Fibroblast of skin of right biceps (primary cell): ENCODE data around the gene PRKCQ.

Experiments used
- DNase-seq: peaks from one replicate; pipeline ENCODE4 v3.0.0-alpha.2; 2013

PRKCQ gene

GRCh38 chr10:6518791-6519429 lies 61.2 kb downstream of the PRKCQ start:
- DNase-seq = no peak

GRCh38 chr10:6516929-6517284 lies 63.2 kb downstream of the PRKCQ start:
- no peak for DNase-seq

DNA sequence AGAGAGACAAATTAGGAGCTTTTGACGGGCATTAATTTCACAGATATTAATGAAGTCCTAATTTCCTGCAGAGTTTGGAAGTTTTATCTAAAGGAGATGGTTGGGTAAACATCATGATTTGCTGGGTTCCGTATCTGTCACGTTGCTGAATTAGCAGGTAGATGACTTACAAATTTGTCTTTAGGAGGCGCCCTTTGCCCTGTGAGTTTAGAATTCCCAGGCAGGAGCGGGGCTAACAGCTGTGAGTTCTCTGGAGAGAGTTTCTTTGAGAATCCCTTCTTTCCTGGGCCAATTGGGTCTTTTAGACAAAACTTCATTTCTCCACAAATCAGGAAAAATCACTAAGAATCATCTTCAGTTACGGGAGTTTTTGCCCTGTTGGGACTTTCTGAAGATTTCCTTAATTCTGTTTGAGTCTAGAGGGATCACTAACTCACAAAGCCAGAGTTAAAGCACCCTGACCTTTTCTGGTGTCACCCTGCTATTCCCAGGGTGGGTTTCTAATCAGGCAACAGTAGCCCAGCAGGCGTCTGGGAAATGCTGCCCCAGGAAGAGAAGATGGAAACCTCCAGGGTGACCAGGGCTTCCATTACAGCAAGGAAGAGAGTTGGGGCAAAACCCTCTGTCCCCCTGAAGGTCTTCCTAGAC lies 63.7 kb downstream of the PRKCQ start:
- no peak for DNase-seq

DNA sequence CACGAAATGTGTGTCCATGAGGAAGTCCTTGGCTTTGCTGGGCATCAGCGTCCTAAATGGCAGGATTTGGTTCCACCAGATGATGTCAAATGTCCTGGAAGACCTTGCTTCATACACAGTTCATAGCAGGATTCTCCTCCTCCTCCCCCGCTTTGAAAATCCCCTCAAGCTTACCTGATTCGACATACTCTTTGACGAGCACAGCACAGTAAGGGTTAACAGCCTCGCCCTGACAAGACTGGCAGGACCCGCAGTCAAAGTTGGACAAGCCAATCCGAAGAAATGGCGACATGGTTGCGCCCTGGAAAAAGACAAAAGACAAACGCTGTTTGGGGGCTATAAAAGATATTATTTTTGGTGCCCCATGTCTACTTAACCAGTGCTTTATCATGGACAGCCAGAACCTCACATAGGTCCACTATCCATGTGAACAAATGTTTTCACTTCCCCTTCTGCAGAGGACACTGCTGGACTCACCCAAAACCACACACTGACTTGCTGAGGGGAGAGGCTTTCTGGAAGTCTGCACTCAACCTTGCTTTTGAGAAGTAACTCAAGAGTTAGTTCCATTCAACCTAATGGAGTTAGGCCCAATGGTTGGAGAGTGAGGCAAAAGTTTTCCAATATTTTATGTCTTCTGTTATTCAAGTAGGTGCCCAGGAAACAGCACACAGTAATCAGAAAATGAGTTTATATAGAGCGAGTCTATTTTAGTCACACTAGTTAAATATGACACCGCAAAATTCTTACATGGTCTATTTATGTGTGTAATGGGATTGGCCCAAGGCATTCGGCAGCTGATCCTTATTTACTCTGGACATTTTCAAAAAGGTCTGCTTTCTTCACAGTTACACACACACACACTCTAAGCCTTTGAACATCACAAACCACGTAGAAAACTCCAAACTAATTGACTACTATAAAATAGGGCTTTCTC lies 65.0 kb downstream of the PRKCQ start:
- DNase-seq = no peak

GRCh38 chr10:6514180-6514579 lies 65.9 kb downstream of the PRKCQ start:
- DNase-seq = no peak

DNA sequence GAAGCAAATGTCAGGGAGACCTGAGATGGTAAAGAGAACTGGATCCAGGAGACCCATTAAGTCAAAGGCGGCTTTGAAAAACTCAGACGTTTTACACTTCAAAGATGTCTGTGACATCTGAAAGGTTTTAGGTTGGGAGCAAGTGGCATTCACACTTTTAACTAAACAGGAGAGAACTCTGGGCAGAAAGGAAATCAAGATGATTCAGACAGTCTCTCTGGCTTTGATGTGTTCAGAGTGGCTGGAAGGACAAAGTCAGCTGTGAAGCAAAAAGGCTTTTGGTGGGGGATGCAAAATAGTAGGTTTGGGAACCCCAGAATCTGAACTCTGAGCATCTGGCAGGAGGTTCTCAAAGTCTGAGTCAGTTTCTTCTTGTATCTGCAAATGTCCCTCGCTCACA lies 66.6 kb downstream of the PRKCQ start:
- DNase-seq = no peak

DNA sequence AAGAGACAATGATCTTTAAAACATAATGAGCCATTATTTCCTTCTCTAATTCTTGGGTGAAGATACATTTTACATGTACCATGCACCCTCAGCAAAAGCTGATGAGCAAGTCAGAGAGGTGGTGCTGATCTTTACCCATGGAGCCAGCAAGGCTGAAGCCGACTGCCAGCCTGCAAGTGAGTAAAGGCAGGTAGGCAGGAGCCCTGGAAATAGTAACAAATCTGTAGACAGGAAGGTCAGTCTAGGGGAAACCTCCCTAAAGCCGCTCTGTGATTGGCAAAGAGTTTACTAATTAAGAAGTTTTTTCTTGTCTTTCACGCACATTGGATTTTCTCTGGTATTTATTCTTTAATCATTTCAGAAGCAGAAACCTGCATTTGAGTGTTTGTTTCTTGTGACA lies 67.9 kb downstream of the PRKCQ start:
- no peak for DNase-seq

- no peak for DNase-seq
Observed at GRCh38 chr10:6511347-6511746, 68.7 kb downstream of the PRKCQ start.

DNA sequence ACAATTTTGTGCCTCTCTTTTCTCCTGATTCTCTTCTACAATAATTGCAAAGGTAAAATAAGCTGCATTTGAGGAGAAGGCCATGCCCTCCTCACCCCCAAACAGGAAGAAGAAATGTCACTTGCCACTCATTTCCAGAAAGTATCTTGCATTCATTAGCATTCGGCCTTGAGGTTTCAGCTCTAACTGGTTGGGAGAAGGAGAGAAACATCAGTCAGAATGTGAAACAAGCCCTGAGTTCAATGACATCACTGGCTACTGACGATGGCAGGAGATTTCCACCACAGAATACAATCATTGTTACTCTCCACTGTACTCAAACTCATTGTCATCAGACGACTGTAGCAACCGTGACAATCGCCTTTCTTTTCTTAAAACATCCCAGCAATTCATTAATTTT lies 72.8 kb downstream of the PRKCQ start:
- DNase-seq = no peak

GRCh38 chr10:6505300-6505699 lies 74.8 kb downstream of the PRKCQ start:
- DNase-seq = no peak

DNA sequence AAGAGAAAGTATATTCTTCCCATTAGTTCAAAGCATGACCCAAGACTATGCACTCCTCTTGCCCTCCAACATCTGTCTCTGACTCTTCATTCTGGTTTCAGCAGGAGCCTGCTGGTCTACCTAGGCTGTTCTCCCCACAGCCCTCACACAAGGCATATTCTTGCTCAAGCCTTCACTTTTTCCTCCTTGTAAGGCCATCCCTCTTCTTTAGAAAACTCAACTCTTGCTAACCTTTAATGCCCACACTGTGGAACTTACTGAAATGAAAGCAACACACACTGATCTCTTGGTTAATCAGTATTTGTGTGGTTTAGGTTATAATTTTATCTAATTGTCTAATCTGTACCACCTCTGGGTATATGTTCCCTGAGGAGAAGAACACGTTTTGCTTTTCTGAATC lies 75.8 kb downstream of the PRKCQ start:
- no peak for DNase-seq

DNA sequence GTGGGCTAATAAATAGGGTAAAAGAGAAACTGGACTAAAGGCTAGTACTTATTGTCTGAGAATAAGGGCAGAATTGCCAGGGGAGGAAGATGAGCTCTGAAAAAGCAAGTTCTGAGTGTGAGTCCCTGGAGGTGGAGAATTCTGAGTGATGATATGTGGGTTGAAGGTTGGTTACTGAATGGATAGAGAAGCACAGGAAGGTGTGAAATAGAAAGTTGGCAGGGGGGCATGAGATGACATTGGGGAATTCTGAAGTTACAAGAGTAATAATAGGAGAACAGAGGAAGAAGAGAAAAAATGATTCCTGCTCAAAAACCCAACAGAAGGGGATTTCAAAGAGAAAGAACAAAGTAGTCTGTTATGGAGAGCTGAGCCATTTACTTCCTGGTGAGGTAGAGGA lies 76.9 kb downstream of the PRKCQ start:
- DNase-seq = no peak

- no peak for DNase-seq
Observed at GRCh38 chr10:6501931-6502330, 78.1 kb downstream of the PRKCQ start.

DNA sequence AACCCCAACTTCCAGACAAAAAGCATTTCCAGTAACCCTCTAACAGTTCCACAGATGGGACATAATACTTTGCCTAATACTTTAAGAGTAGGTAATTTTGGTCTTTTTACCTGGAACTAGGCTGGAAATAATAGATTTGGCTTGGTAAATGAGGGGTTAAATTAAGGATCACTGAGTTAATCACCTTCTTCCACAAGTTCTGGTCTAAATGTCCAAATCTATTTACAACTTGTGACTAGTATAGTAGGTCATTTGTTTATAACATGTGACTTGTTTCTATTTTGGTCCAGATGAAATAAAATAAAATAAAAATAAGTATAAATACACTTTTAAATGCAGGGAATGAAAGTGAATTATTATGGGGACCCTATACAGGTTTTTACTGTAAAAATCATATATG lies 80.1 kb downstream of the PRKCQ start:
- no peak for DNase-seq

DNA sequence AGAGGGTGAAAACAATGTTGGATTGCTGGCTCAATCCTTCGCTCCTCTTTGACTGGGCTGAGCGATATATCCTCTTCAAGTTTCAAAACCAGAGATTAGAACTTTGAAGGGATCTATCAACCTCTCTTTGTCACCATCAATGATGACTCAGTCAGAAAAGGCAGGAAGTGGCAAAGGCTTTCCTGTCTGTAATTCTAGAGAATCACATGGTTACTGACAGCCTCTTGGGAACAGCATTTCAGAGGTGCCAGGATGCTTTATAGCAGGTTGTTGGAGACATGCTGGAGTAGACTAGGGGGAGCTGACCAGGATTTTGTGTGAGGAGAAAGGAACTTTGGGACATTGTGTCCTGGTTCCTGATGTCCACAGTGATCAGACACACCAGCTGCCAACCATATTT lies 81.3 kb downstream of the PRKCQ start:
- DNase-seq = no peak

- no peak for DNase-seq
Observed at GRCh38 chr10:6497620-6498019, 82.5 kb downstream of the PRKCQ start.

- no peak for DNase-seq
Observed at GRCh38 chr10:6494936-6495592, 85.0 kb downstream of the PRKCQ start.

GRCh38 chr10:6494442-6494819 lies 85.6 kb downstream of the PRKCQ start:
- DNase-seq = no peak

- DNase-seq = no peak
Observed at GRCh38 chr10:6493521-6494441, 86.3 kb downstream of the PRKCQ start.

DNA sequence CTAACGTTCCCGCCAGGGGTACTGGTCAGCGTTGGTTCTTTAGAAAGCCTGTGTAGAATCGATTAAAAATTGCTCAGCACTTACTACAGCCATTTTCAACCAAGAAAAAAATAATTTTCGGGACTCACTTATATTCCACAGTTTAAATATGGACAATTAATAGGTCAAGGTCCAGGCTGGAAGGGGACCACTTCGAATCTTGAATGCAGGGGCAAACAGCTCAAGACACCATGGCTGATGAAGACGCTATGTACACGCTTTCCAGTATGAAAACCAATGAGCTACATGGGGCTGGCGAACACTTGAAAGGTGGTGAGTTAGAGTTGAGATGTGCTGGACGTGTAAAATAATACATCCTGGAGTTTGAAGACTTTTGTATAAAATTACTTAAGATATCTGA lies 87.2 kb downstream of the PRKCQ start:
- DNase-seq = no peak

GRCh38 chr10:6491841-6492609 lies 88.1 kb downstream of the PRKCQ start:
- DNase-seq = no peak

GRCh38 chr10:6490614-6491013 lies 89.5 kb downstream of the PRKCQ start:
- DNase-seq = no peak
